ENCODE measurements around the gene P2RY1.
"Not testable (repeated sequence)": the region's sequence is repeated elsewhere in the genome, so short reads cannot be mapped to it uniquely, and the experiment has no call there.

The P2RY1 gene

GRCh38 chr3:152836269-152836668 lies 1.3 kb downstream of the P2RY1 start:
- DNase-seq (ENCODE audit: low read depth in 2 of 2), result no peak

DNA sequence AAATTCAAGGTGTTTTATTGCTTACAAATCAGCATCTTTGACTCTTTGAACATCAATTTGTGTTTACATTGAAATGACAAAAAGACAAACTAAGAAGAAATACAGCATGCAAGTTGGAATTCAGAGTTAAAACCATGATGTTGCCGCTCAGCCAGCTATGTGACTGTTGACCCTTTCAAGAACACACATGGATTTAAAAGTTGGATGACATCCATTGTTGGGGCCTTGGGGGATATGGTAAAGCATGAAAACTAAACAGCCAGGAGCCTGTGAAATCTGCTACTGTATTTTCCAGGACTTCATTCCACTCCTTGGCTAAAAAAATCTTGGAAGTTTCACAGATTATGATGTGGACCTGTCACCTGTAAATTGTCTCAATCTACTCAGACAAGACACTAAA lies 4.6 kb downstream of the P2RY1 start:
- no peak for DNase-seq (ENCODE audit: low read depth in 2 of 2)

DNA sequence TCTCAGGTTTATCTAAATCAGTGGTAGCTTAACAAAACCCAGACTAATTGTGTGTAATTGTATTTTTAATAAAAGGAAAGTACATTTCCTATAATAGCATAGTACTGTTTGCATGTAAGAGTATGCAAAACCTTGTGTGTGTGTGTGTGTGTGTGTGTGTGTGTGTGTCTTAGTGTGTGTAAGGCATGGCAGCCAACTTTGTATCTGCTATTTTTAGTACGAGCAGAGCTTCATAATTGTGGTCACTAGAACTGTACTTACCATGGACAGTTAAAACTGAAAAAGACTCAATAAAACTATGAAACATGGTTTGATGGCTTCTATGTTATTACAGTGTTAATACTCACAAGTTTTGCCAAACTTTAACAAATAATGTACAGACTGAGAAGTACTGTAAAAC lies 6.2 kb downstream of the P2RY1 start:
- DNase-seq (ENCODE audit: low read depth in 2 of 2), result no peak

DNA sequence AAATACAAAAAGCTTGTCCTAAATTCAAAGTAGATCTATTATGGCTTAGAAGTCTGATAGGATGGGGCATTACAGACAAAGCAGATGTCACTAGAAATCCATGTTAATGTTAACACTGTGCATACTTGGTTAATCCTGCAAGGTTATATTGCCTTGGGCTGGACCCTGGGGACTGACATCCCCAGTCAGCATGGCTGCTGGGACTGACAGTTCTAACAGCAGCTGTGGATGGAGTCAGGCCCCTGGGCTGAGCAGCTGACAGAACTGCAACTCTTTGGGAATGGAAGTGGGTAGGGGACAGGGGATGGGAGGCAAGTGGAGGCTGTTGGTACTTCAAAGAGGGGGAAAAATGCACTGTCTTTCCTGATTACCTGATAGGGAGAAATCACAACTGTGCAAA lies 7.5 kb downstream of the P2RY1 start:
- no peak for DNase-seq (ENCODE audit: low read depth in 2 of 2)

- no peak for DNase-seq (ENCODE audit: low read depth in 2 of 2)
Observed at GRCh38 chr3:152843955-152844354, 9.0 kb downstream of the P2RY1 start.

DNA sequence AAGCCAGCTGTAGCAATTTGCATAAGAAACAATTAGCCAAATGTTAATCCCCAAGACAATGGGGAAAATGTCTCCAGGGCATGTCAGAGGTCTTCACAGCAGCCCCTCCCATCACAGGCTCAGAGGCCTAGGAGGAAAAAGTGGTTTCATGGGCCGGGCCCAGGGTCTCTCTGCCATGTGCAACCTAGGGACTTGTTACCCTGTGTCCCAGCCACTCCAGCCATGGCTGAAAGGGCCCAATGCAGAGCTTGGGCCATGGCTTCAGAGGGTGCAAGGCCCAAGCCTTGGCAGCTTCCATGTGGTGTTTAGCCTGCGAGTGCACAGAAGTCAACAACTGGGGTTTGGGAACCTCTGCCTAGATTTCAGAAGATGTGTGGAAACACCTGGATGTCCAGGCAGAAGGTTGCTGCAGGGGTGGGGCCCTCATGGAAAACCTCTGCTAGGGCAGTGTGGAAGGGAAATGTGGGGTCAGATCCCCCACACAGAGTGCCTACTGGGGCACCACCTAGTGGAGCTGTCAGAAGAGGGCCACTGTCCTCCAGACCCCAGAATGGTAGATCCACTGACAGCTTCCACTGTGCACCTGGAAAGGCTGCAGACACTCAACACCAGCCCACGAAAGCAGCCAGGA lies 11.8 kb downstream of the P2RY1 start:
- DNase-seq (ENCODE audit: low read depth in 2 of 2), result not testable (repeated sequence)

DNA sequence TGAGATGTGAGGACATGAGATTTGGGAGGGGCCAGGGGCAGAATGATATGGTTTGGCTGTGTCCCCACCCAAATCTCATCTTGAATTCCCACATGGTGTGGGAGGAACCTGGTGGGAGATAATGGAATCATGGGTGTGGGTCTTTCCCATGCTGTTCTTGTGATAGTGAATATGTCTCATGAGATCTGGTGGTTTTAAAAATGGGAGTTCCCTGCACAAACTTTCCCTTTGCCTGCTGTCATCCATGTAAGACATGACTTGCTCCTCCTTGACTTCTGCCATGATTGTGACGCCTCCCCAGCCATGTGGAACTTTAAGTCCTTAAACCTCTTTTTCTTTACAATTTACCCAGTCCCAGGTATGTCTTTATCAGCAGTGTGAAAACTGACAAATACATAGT lies 12.7 kb downstream of the P2RY1 start:
- not testable (repeated sequence) for DNase-seq (ENCODE audit: low read depth in 2 of 2)

- no peak for DNase-seq (ENCODE audit: low read depth in 2 of 2)
Observed at GRCh38 chr3:152849996-152850578, 15.2 kb downstream of the P2RY1 start.

GRCh38 chr3:152853196-152853595 lies 18.3 kb downstream of the P2RY1 start:
- DNase-seq (ENCODE audit: low read depth in 2 of 2), result no peak

GRCh38 chr3:152857082-152857481 lies 22.2 kb downstream of the P2RY1 start:
- no peak for DNase-seq (ENCODE audit: low read depth in 2 of 2)

GRCh38 chr3:152858170-152858800 lies 23.4 kb downstream of the P2RY1 start:
- DNase-seq (ENCODE audit: low read depth in 2 of 2), result no peak

DNA sequence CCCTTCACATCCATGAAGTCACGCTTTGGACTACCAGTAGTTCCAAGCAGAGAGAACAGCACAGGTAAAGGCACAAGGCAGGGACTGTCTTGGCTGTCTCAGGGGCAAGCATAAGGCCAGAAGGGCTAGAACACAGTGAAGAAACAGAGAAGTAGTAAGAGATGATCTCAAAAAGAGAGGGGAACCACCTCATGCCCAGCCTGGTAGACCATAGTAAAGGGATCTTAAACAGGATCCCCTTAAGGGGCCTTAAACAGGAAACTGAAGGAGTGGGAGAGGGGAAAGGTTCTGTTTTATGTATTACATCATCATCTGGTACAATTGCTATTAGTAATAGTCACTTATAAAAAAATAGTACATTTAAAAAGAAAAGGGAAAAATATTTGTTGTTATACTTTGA lies 25.8 kb downstream of the P2RY1 start:
- DNase-seq (ENCODE audit: low read depth in 2 of 2), result no peak

DNA sequence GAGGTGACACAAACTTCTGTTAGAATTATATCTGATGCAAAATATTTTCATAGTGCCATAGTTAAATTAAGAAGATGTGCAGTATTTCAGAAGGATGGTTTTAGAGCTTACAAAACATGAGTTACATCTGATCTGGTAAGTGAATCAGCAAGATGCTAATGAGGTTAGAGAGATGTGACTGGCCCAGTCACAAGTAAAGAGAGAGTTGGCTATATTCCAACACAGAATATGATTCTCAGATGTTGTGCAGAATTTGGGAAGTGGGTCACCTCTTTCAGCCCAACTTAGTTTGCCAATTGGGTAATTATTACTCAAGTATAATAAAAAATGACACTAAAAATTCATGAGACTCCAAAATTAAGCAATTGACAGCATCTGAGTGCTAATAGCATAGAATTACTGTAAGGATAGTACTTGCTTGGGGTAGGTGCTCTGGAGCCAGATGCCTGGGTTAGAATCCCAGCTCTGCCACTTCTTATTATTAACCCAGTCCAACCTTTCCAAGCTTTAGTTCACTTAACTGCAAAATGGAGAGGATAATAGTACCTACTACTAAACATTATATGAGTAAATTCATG lies 30.8 kb downstream of the P2RY1 start:
- DNase-seq (ENCODE audit: low read depth in 2 of 2), result no peak

DNA sequence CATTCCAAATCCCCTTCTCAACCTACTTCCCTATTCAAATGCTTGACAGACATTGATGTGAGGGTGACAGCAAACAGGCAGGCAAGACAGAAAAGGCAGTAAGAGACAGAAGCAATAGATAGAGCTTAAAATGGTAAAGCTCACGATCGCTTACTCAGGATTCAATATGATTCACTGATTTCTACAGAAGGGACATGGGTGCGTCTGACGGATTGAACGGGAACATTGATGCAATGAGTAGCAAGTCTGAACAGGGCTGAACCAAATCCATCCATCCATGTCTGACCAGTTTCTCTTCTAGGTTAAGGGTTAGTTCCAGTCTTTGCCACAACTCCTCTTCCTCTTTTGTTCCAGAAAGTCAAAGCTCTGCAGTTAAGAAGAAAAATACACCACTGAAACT lies 35.1 kb downstream of the P2RY1 start:
- no peak for DNase-seq (ENCODE audit: low read depth in 2 of 2)

DNA sequence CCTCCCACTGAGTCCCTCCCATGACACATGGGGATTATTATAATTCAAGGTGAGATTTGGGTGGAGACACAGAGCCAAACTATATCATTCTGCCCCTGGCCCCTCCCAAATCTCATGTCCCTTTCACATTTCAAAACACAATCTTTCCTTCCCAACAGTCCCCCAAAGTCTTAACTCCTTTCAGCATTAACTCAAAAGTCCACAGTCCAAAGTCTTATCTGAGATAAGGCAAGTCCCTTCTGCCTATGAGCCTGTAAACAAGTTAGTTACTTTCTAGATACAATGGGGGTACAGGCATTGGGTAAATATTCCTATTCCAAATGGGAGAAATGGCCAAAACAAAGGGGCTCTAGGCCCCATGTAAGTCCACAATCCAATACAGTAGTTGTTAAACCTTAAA lies 38.4 kb downstream of the P2RY1 start:
- not testable (repeated sequence) for DNase-seq (ENCODE audit: low read depth in 2 of 2)

DNA sequence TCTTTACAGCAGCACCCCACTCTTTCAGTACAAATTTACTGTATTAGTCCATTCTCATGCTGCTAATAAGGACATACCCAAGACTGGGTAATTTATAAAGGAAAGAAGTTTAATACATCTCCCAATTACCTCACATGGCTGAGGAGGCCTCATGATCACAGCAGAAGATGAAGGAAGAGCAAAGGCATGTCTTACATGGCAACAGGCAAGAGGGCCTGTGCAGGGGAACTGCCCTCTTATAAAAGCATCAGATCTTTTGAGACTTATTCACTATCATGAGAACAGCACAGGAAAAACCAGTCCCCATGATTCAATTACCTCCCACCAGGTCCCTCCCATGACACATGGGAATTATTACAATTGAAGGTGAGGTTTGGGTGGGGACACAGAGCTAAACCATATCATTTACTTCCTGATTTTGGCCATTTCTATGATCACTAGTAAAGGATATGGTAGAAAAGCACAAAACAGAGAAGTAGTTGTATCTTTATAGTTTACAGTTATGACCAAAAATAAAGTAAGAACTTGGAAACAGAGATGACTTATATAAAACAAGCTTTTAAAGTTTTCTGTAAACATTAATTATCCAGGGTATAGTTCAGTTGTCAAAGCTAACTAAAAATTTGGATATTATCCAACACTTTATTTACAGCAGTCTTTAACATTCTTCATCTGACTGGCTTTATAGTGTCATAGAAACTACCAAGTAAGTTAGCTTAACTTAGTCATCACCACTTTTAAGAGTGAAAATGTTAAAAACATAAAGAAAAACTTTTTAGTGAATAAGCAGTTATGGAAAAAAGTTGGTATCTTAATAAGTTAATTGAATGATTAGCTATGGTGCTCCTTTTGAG lies 40.2 kb downstream of the P2RY1 start:
- no peak for DNase-seq (ENCODE audit: low read depth in 2 of 2)

- DNase-seq (ENCODE audit: low read depth in 2 of 2), result no peak
Observed at GRCh38 chr3:152879130-152879789, 44.3 kb downstream of the P2RY1 start.

DNA sequence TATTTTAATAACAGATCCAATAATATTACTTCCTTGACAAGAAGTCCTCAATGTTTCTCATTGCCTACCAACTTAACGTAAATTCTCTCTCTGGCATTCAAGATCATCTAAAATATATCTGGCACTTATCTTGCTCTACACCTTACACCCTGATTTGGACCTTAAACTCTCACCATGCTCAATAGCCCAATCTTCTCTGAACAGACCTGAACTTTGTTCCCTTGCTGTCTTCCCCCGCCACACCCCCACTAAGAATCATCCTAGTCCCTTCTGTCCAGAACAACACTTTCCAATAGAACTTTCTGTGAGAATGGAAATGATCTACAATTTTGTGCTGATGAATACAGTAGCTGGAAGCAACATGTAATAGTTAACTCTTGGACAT lies 44.9 kb downstream of the P2RY1 start:
- no peak for DNase-seq (ENCODE audit: low read depth in 2 of 2)

DNA sequence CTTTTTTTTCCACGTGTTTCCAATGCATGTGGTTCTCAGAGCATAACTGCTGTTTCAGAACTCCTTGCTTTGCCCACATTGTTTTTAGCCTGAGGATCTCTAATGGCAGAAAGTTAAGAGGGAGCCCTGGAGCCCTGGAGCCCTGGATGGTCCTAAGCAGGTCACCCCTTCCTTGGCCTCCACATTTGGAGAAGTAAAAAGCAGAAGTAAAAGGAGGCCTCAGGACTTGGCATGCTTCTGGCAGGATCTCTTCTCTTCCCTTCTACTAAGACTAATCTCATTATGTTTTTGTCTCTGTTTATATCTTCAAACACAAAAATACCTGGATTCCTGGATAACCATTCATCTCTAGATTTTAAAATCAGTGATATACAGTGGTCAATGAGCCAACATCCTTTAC lies 50.1 kb downstream of the P2RY1 start:
- DNase-seq (ENCODE audit: low read depth in 2 of 2), result no peak
